Fibroblast of lung (primary cell): ENCODE data around the gene TLR4. TPM values are rescaled to one million over a fixed set of nuclear protein-coding genes. Genes with fewer than 3 reads are reported as not detected.

ENCODE experiments used
- DNase-seq, 2 donors: peaks; one replicate each; pipeline versions ENCODE4 v3.0.0 to v3.0.0-alpha.2; 2010; ENCODE audit warnings: low read depth in 2 of 2
- H2AFZ ChIP-seq: 2 replicates; pipeline ENCODE4 v1.5.1; 2012; ENCODE audit warnings: low read length, control low read depth, inconsistent platforms
- H3K27ac ChIP-seq: 2 replicates; pipeline ENCODE4 v1.5.1; 2011; ENCODE audit warnings: low read length, control low read depth; ENCODE audit not compliant: insufficient read depth
- H3K27me3 ChIP-seq: 2 replicates; pipeline ENCODE4 v1.5.1; 2011; ENCODE audit warnings: mild to moderate bottlenecking, low read length; ENCODE audit not compliant: control insufficient read depth, insufficient read depth
- H3K36me3 ChIP-seq: 2 replicates; pipeline ENCODE4 v1.5.1; 2011; ENCODE audit warnings: low read length; ENCODE audit not compliant: control insufficient read depth, insufficient read depth
- H3K4me1 ChIP-seq: 2 replicates; pipeline ENCODE4 v1.5.1; 2011; ENCODE audit warnings: low read length; ENCODE audit not compliant: control insufficient read depth, insufficient read depth; ENCODE audit errors: extremely low read depth
- H3K4me2 ChIP-seq: 2 replicates; pipeline ENCODE4 v1.5.1; 2011; ENCODE audit warnings: low read length, control low read depth; ENCODE audit not compliant: insufficient read depth; ENCODE audit errors: extremely low read depth
- H3K4me3 ChIP-seq, 4 experiments: fragments of 200-600 bp in 1 of 4; sonication (generic) in 1 of 4; replicated peaks in 1 of 4; 2 replicates each; pipeline ENCODE4 v1.5.1; 2011 to 2016; ENCODE audit warnings: low read length in 4 of 4, low read depth in 3 of 4, mild to moderate bottlenecking in 3 of 4, control low read depth in 2 of 4, inconsistent platforms in 1 of 4, mixed read lengths in 1 of 4; ENCODE audit not compliant: insufficient read depth in 1 of 4; ENCODE audit errors: control extremely low read depth in 1 of 4
- H3K79me2 ChIP-seq: 2 replicates; pipeline ENCODE4 v1.5.1; 2012; ENCODE audit warnings: mild to moderate bottlenecking, low read length, inconsistent platforms; ENCODE audit not compliant: control insufficient read depth, insufficient read depth
- H3K9ac ChIP-seq: 2 replicates; pipeline ENCODE4 v1.5.1; 2011; ENCODE audit warnings: mild to moderate bottlenecking, low read length, control low read depth; ENCODE audit not compliant: insufficient read depth
- H3K9me3 ChIP-seq: 2 replicates; pipeline ENCODE4 v1.5.1; 2012; ENCODE audit warnings: low read depth, low read length; ENCODE audit not compliant: control insufficient read depth, insufficient read depth
- H4K20me1 ChIP-seq: 2 replicates; pipeline ENCODE4 v1.5.1; 2011; ENCODE audit warnings: low read length; ENCODE audit not compliant: control insufficient read depth, insufficient read depth; ENCODE audit errors: extremely low read depth
- EZH2 ChIP-seq: IDR thresholded peaks from 2 replicates; pipeline ENCODE4 v1.5.1; 2012; ENCODE audit warnings: low read length, control low read depth, mild to moderate bottlenecking; ENCODE audit errors: missing control alignments
- polyA plus RNA-seq, 2 donors: library from polyadenylated mRNA; depleted of rRNA in 1 of 2; stranded (reverse) in 1 of 2; unstranded in 1 of 2; fragments of >200 nt; gene quantifications; 2 replicates each; pipeline ENCODE4 v1.2.1, GENCODE V29; 2011 to 2012; ENCODE audit warnings: missing spikeins in 1 of 2
- total RNA-seq: library from RNA; depleted of rRNA; stranded (reverse); fragments of >200 nt; gene quantifications from 2 replicates; pipeline ENCODE4 v1.2.1, GENCODE V29; 2014
- TF ChIP-seq, protein P1 (sequence below), 2 donors: IDR thresholded peaks in 1 of 2; conservative IDR thresholded peaks in 1 of 2; 1 replicate in 1 of 2; 2 replicates in 1 of 2; pipeline ENCODE4 v1.5.1; 2011 to 2012; ENCODE audit warnings: low read length in 2 of 2, control low read depth in 1 of 2, inconsistent platforms in 1 of 2, low read depth in 1 of 2, mild to moderate bottlenecking in 1 of 2

TLR4 gene
- total and polyA plus RNA-seq, 2 donors (not counting 1 experiment from before 2014, with no cell fraction given), result 2.2 to 2.6 TPM

DNA sequence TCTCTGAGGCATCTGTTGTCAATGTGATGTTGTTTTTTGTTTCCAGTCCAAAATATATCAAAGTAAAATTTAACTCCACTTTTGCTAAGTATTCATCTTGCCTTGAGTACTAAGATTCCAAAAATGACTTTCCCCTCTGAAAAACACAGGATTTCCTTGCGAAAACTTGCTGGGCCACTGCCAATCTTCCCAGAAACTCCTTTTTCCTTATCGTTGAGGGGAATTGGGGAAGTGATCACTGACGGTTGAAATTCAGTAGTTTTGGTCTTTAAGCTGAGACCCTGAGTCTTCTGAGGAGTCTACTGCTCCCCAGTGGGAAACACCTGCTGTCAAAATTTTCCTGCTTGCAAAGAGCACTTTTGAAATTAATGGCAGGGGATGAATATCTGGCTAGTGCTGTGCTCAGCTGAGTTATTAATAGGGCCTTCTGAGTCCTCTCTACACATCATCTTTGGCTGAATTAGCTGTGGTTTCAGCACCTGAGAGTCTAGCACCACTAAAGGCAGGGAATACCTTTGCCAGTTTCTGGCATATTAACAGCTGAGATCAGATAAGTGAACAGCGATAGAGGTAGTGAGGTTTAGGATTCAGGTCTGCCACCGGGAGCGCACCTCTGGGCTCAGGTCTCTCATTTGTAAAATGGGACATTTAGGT is 18.0 kb downstream of the TLR4 start:
- no peak overlapping the region for H3K4me2 ChIP-seq
- H3K4me3 ChIP-seq, result no peak overlapping the region
- H3K4me1 ChIP-seq, result no peaks in the 10 kb centered on the region
- H3K9me3 ChIP-seq, result no peaks in the 10 kb centered on the region
- H3K27ac ChIP-seq, result no peak overlapping the region
- TF ChIP-seq EZH2, result no peak
- TF ChIP-seq, protein P1, sequence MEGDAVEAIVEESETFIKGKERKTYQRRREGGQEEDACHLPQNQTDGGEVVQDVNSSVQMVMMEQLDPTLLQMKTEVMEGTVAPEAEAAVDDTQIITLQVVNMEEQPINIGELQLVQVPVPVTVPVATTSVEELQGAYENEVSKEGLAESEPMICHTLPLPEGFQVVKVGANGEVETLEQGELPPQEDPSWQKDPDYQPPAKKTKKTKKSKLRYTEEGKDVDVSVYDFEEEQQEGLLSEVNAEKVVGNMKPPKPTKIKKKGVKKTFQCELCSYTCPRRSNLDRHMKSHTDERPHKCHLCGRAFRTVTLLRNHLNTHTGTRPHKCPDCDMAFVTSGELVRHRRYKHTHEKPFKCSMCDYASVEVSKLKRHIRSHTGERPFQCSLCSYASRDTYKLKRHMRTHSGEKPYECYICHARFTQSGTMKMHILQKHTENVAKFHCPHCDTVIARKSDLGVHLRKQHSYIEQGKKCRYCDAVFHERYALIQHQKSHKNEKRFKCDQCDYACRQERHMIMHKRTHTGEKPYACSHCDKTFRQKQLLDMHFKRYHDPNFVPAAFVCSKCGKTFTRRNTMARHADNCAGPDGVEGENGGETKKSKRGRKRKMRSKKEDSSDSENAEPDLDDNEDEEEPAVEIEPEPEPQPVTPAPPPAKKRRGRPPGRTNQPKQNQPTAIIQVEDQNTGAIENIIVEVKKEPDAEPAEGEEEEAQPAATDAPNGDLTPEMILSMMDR (conservative IDR thresholded peaks at IDR 0.05 in 1 of 2, IDR thresholded peaks at IDR 0.05 in 1 of 2; ENCODE audit: low read depth in 1 of 2, low read length in 2 of 2), result no peak
- no peaks in the 10 kb centered on the region for H3K27me3 ChIP-seq
- H4K20me1 ChIP-seq, result no peaks in the 10 kb centered on the region
- H3K79me2 ChIP-seq, result no peaks in the 10 kb centered on the region
- DNase-seq, result no peak
- no peak overlapping the region for H3K9ac ChIP-seq
- H3K36me3 ChIP-seq, result no peaks in the 10 kb centered on the region
- no peak overlapping the region for H2AFZ ChIP-seq

DNA sequence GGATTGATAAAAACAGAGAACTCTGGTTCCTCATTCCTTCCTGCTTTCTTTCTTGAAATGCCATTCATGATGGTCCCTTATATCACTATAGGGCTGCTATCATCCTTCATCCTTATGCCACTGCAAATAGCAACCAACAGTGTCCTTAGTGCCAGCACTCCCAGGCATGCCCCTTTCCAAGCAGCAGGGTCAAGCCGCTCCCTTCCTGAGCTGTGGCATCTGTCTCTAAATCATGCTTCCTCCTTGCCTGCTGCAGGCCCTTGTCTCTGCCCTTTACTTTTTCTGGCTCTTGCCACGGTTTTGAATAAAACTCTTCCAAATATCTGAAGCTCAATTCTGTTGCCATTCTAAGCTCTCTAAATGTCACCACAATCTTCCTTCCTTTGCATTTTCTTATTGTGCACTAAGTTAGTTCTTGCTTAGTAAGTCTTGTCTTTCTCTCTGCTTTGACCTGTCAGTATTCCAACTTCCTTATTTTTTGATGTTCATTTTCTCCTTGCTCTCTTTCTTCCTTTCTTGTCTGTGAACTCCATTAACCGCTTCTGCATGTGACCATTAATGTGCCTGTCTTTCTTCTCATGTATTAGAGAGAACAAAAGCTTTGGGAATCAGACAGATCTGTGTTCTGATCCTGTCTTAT is 19.9 kb downstream of the TLR4 start:
- Histone ChIP-seq H3K4me1 (no peaks in the 10 kb centered on the region), H2AFZ (no peak overlapping the region), H3K9me3 (no peaks in the 10 kb centered on the region), H3K4me3 (no peak overlapping the region), H3K9ac (no peak overlapping the region), H3K79me2 (no peaks in the 10 kb centered on the region), H3K4me2 (no peak overlapping the region), H3K27me3 (no peaks in the 10 kb centered on the region), H4K20me1 (no peaks in the 10 kb centered on the region), H3K36me3 (no peaks in the 10 kb centered on the region), H3K27ac (no peak overlapping the region)
- DNase-seq, result no peak
- TF ChIP-seq EZH2, result no peak
- TF ChIP-seq, protein P1 (conservative IDR thresholded peaks at IDR 0.05 in 1 of 2, IDR thresholded peaks at IDR 0.05 in 1 of 2; ENCODE audit: low read depth in 1 of 2, low read length in 2 of 2), result no peak

DNA sequence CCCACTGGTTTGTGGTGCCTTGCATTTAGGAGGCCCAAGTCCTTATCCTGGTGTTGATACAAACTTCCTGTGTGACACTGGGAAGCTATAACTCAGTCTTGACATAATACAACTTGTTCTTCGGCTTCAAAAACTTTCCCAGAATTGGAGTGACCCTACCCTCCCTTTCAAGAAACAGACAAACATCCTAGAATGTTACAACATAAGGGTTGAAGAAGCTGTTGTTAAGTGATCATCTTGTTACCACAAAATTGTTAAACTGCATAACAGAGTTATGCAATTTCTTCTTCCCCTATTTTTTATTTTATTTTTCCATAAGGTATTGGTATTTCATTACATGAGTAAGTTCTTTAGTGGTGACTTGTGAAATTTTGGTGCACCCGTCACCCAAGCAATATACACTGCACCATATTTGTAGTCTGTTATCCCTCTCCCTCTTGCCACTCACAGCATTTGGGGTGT is 21.3 kb downstream of the TLR4 start:
- TF ChIP-seq, protein P1 (conservative IDR thresholded peaks at IDR 0.05 in 1 of 2, IDR thresholded peaks at IDR 0.05 in 1 of 2; ENCODE audit: low read depth in 1 of 2, low read length in 2 of 2), result no peak
- TF ChIP-seq EZH2, result no peak
- H3K4me2 ChIP-seq, result no peak overlapping the region
- no peaks in the 10 kb centered on the region for H3K27me3 ChIP-seq
- no peaks in the 10 kb centered on the region for H3K36me3 ChIP-seq
- no peak for DNase-seq
- H2AFZ ChIP-seq, result no peak overlapping the region
- H3K9ac ChIP-seq, result no peak overlapping the region
- H3K27ac ChIP-seq, result no peak overlapping the region
- no peaks in the 10 kb centered on the region for H3K4me1 ChIP-seq
- H3K79me2 ChIP-seq, result no peaks in the 10 kb centered on the region
- H3K4me3 ChIP-seq, result no peak overlapping the region
- no peaks in the 10 kb centered on the region for H4K20me1 ChIP-seq
- no peaks in the 10 kb centered on the region for H3K9me3 ChIP-seq
